ENCODE measurements around the gene RCOR2.
"Not testable (repeated sequence)": the region's sequence is repeated elsewhere in the genome, so short reads cannot be mapped to it uniquely, and the experiment has no call there.

RCOR2 gene

DNA sequence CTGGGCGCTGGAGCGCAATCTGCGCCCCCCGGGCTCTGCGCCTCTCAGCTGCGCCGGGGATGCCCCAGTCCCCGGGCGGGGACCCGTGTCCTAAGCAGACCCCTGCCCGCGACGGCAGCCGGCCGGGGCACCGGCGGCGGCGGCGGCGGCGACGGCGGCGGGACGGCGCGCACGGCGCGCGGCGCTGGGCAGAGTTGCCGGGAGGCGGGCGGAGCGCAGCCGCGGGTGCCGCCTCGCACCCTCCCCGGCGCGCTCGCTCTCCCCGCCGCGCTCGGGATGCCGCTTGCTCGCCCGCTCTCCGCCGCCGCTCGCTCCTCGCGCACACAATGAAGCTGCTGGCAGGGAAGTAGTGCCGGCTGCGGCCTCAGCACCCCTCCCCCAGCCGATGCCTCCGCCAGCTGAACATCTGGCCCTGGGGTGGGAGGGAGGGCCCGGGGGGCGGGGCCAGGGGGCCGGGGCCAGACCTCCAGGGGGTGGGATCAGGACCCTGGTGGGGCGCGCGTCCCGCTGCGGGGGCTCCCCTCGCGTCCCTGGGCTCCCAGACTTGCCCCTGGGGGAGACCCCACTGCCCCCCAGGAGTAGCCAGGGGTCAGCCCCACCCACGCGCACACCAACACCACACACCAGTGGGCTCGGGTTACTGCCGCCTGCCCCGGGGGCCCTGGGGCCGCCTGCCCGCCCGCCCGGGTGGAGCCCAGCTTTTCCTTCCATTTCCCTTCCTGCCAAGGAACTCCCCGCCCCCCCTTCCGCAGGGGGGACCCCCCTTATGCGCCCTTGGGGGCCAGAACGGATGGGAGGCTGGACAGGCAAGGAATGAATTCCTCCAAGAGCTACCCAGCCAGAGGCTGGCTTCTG is at the start of gene RCOR2:
Gene RCOR2 (minus strand): TSS at position 328 of the 855 bp plus-strand sequence. CDS start 708 bp downstream, outside the sequence.
- peak; percentile 87 for DNase-seq

DNA sequence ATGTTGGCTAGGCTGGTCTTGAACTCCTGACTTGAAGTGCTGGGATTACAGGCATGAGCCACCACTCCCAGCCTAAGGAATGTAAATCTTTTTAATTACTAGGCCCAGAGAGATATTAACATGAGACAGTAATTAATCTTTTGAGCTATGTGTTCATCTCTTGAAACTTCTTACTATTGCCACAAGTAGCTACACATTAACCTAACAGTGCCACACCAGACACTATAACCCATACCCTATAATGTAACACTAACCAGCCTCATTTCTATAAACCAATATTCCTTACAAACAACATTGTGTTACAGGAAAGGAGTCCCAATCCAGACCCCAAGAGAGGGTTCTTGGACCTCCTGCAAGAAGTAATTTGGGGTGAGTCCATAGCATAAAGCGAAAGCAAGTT is 49.5 kb upstream of the RCOR2 start:
- no peak for DNase-seq

DNA sequence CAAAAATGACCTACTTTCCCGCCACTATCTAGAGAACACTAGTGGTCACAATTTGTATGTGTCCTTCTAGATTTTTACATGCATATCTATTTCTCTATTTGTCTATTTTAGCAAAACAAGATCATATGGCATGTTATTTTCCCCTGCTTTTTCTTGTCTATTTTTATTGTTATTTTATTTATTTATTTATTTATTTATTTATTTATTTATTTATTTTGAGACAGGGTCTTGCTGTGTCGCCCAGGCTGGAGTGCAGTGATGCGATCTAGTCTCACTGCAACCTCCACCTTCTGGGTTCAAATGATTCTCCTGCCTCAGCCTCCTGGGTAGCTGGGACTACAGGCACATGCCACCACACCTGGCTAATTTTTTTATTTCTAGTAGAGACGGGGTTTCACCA is 46.9 kb upstream of the RCOR2 start:
- not testable (repeated sequence) for DNase-seq

DNA sequence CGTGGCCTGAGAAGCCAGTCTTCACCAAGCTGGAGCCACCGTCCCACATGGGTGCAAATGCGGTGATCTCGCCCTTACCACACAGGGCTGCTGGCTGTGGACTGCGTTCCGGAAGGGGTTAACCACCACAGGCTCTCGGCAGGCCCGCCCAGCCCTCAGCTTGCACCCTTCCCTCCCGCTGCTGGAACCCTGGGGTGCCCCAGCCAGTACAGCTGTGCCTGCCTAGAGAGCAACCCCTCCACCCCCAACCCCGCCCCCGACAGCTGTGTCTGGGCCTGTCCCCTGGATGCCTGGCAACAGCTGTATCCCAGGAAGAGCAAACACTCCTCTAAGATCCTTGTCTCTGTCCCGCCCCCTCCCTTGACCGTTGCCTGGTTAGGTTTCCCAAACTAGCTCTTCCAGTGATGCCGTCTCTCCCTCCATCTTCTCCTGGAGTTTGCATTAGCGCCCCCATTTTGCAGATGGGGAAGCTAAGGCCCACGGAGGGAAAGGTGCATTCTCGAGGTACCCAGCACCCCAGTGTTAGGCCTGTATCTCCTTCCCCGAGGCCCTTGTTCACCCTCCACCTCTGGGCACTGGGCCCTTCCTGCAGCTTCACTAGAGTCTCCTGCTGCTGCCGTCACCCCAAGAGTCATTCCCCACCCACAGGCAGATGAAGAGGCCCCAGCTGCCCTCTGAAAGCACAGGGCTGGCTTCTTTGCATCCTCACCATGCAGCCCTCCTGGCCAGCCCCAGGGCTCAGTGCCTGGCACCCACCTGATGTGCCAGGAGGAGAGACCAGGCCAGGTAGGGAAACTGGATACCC is 44.8 kb upstream of the RCOR2 start:
- DNase-seq: no peak

DNA sequence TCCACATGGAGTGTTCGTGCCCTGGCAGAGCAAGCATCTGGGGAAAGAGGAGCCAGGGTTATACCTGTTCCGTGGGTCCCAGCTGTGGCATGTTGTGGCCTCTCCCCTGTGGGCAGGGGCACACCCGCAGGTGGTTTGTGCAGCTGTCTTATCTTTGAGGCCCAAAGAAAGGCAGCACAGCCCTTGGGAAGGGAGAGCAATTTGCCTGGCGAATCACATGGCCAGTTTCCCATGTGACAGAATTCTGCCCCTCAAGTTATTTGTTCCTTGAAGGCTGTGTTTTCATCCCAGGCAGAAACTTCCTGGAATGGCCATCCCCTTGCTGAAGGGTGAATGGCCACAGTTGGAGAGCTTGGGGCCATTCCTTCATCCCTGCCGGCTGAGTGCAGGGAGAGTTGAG is 41.0 kb upstream of the RCOR2 start:
- peak; percentile 24 for DNase-seq

DNA sequence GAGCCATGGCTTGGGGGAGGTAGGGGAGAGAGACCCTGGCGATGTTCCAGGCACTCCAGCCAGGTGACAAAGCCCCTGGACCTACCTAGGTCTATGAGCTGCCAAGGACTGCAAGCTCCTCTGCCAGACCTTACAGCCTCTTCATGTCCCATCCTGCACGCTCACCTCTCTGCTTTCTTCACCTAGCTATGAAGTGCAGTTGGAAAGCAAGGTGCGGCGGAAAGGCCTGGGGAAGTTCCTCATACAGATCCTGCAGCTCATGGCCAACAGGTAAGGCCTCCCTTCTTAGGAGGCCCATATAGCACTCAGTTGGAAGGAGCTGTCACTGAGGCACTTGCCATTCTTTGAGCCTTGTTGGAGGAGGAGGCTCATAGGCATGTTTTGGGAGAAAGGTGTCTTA is 35.6 kb upstream of the RCOR2 start:
- no peak for DNase-seq

DNA sequence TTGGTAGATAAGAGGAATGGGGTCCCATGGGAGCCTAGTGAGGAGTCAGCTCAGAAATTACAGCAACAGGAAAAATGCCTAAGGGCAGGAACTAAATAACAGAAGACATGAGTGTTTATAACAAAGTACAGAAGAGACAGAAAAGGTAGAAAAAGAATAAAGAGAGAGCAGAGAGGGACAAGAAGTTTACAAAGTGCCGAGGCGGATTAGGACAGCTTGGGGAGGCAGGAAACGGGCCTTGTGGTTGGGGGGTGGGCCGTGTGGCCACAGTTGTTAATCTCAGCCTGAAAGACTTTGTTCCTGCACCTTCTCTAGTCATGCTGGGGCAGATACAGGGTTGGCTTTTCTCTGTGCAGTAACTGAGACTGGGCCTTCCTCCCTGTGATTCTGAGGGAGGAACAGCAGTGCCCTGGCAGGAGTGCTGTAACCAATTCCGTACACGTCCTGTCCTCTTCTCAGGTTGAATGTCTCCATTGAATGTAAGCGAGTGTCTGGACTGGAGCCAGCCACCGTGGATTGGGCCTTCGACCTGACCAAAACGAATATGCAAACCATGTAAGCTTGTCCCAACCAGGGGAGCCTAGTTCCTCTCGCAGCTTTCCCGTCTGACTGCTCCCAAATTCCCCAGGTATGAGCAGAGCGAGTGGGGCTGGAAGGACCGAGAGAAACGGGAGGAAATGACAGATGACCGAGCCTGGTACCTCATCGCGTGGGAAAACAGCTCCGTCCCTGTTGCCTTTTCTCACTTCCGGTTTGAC is 35.0 kb upstream of the RCOR2 start:
- peak; percentile 48 for DNase-seq

DNA sequence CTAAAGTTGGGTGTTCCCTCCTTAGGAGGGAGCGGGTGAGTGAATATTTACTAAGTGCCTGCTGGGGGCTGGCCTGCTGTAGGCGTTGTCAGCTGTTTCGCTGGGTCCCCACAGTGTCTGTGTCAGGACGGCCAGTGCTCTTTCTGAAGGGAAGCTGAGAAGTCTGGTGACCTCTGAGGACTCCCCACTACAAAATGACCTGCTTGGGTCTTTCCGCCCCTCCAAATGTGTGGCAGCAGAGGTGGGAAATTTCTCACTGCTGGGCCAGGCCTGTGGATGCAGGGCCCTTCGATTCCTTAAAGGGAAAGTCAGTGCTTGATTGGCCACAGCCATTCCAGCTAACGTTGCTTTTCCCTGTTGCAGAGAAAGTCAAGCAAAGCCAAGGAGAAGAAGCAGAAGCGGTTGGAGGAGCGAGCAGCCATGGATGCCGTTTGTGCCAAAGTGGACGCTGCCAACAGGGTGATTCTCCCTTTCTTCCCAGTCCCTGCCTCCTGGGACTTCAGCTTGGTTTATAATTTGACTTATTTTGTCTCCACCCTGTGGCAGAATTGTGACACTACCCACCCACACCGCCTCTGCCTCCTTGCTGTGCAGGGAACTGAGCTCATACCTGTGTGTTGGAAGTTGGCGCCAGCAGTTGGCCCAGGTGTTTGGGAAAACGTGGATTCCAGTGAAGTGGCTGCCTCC is 28.7 kb upstream of the RCOR2 start:
- DNase-seq: peak; percentile 73

DNA sequence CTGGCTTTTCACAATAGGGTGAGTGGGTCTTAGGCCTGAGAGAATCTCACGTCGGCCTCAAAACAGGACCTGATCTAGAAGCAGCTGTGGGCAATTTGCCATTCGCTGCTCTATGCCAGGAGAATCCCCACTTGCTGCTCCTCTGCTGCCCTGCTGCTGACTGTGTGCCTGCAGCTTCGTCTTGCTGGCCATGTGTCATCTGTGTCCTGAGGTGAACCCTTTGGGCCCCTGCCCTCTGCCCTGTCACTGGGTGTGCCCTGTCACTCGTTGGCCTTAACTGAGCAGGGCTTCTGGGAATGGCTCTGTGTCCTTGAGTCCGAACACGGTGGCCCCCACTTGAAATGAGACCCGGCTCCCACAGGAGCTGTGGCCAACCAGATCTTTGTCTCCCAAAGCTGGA is 28.0 kb upstream of the RCOR2 start:
- DNase-seq: no peak

DNA sequence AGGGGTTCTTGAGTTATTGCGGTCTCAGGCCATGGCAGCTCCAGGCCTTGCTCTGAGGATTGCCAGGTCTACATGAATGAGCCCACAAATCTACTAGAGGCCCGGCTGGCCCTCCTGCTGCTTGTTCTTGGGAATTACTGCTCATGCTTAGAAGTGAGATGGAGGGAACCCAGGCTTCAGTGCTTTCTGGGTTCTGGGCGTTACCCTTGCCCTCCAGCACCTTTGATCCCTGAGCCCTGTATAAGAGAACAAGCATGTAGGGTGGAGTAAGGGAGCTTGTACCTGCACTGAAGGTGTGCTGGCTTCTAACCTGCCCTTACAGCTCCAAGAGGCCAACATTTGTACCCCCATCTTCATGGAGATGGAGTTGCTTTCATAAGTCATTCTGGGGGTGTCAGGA is 25.8 kb upstream of the RCOR2 start:
- no peak for DNase-seq

DNA sequence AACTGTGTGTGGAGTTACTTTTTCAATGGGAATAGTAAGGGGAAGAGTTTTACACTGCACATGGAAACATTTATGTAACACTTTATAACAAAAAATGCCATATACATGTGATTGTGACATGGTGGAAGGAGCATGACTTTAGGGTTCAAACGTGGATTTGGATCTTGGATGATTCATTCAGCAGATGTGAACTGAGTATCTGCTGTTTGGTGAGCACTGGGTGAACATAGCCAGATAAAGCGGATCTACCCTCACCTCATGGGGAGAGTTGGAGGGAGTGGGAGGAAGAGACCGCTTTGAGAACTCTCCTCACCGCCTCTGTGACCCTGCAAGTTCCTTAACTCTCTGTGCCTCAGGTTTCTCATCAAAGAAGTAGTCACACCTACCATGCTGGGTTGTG is 24.9 kb upstream of the RCOR2 start:
- DNase-seq: no peak

DNA sequence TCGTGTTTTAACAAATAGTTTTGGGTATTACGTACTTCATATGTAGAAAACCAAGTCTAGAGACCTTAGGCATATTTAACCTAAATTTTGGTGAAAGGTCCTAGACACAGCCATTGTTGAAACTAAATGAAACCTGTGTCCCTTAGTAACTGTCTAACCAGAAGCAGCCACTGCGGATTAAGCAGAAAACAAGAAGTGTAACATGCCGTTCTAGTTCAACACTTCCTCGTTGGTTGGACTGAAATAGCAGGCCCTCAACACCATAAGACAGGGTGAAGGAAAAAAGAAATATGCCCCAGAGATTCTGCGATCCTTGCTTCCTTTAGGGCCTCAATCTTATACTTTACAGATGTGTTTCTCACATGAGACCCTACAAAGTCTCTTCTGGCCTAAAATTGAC is 23.8 kb upstream of the RCOR2 start:
- DNase-seq: no peak

DNA sequence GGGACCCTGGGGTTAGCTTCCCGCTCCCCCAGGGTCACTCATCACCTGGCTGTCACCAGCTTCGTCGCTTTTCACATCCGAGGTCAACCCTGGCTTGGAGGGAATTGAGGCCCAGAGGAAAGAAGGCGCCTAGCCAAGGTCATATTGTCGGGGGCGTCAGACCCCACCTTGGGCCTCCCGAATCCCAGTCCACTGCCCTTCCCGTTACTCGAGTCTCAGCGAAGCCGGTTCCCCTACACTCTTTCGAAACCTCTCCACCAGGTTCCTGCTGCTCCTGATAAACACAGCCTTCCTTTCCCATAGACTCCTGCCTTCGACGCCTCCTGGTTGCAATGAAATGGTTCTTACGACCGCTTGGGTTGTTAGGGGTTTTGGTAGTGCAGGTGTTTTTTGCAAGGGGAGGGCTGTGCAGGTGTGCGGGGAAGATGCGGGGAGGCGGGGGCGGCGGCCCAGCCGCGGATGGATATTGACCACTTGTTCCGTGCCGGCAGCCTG is 22.5 kb upstream of the RCOR2 start:
- peak; percentile 37 for DNase-seq

DNA sequence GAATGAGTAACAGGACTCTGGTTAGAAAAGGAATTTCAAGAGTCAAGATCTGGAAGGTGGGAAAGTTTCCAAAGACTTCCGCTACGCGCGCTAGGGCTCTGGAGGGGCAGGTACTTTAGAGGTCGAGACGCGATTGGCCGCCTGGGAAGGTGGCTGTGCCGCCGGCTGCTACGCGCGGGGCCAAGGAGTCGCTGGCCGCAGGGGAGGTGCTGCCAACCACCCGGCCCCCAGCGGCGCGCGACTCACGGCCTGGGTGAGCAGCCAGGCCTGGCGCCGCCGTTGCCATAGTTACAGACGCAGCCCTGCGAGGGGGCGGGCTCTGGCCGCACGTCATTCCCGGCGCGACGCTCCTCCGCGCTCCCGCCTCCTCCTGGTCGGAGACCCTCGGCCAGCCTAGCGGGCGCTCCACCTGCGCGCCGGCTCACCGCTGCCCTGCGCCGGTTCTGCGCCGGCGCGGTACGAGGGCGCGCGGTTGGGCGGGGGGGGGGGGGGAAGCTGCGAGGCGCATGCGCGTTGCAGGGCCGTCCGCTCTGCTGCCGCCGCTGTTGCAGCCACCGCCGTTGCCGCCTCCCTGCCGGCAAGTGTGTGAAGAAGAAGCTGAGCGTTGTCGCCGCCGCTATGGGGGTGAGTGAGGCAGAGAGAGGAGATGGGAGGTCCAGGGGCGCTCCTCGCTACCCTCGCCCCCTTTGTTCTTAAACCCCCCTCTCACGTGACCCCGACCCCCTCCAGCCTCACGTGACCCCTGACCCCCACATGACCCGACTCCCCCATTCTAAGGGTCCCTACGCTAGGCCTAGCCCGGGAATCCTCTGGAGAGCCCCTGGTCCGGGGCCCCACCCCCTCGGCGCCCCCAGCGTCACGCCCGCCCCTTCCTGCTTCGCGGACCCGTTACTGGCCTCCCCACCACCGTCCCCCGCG is 21.8 kb upstream of the RCOR2 start, which contains the start of gene NAA40:
Gene NAA40 (plus strand): TSS at position 524 of the 918 bp plus-strand sequence. CDS start 95 bp downstream, at position 619.
- DNase-seq: peak; percentile 97

DNA sequence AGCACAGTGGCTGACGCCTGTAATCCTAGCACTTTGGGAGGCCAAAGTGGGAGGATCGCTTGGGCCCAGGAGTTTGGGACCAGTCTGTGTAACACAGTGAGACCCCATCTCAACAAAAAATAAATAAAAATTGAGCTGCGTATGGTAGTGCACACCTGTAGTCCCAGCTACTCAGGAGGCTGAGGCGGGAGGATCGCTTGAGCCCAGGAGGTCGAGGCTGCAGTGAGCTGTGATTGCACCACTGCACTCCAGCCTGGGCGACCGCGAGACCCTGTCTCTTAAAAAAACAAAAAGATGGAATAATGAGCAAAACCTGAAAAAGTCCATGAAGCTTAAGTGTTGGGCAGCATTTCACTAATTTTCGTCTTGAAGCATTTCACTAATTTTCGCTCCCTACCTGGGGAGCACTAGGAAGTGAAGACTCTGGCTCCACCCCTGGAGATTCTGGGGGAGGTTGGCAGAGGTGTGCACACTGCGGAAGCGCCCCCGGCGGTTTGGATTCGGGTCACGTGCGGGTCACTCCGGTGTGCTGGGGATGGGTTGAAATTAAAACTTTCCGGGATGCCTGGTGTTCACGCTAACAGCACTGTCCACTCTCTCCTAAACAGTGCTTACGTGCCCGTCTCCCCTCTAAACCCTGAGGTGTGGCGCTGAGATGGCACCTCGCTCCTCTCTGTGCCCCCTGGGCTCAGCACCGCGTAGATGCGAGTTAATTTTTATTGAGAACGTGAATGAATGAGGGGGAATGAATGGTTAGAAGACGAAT is 20.9 kb upstream of the RCOR2 start:
- peak; percentile 53 for DNase-seq

DNA sequence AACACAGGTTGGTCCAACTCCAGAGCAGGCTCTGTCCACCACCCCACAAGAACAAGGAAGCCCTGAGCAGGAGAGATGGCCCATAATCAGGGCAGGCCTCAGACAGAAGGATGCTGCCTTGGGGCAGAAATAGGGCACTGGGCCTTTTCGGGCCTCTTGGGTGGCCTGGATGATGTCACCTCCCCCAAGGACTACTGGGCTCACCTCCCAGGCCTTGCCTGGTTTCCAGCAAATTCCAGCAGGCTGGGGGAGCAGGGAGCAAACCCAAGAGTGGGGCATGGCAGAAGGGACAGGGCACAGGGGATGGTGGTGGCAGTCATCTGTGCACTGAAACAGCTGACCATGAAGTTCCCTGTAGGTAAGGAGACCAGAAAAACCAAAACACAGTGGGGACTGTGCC is 16.5 kb upstream of the RCOR2 start:
- DNase-seq: no peak

DNA sequence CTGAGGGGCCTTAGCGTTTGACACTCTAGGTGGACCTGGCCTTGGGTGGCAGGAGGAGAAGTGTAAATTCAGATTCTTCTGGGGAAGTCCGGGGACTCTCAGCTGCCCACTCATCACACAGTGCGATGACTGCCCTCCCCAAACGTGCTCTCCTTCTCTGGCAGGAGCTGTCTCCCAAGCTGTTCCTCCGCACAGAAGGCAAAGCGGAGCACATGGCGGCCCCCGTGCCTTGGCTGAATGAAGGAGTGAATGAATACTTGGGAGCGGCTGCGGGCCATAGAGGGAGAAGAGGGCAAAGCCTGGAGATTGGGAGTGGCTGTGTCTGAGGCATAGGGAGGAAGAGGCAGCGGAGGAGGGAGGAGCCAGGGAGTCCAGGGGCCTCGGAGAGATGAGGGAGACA is 14.9 kb upstream of the RCOR2 start:
- DNase-seq: no peak

DNA sequence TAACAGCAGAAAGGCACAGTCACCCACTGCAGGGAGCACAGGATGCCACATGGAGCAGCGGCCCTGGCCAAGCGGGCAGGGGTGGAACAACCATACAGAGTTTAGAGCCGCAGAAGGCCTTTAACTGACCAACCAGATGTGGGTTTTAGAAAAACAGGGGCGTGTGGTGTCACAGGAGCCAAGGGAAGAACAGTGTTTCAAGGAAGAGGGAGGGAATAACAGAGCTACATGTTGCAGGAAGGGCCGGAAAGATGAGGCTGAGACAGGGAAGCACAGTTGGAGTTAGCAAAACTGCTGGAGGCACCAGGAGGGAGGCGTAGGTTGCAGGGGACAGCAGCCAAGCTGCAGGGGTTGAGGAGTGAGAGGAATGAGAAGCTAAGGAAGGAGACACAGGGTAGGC is 14.1 kb upstream of the RCOR2 start:
- no peak for DNase-seq

DNA sequence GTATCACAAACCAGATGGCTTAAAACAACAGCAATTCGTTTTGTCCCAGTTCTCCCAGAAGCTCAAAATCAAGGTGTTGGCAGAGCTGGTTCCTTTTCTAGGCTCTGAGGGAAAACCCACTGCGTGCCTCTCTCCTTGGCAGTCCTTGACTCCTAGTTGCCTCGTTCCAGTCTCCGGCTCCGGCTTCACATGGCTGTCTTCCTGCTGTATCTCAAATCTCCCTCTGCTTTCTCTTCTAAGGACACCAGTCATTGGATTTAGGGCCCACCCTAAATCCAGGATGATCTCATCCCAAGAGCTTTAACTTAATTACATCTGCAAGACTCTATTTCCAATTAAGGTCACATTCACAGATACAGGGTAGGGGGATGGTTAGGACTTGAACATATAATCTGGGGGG is 12.7 kb upstream of the RCOR2 start:
- no peak for DNase-seq

DNA sequence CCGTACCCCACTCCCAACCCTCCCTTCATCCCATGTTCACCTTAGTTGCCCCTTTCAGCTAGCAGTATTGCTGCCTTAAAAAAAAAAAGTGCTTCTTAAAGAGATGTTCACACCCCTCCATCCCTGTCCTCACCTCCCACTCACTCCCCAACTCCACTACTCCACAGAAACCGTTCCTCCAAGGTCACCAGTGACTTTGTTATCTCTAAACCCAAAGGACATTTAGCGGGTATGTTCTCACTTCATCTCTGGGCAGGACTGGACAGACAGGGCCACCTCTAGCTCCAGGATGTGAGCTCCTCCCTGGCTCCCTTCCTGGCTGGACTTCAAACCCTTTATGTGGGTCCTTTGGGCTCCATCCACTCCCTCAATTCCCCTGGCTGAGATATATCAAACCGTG is 6.4 kb upstream of the RCOR2 start:
- DNase-seq: no peak

Data from OCI-M1 (cell line).